Hepatic stellate cell (primary cell): ENCODE results near the gene RASAL1.

ENCODE experiments used
- DNase-seq: peaks from one replicate; pipeline ENCODE4 v3.0.0; 2011; ENCODE audit warnings: low spot score

RASAL1 gene

DNA sequence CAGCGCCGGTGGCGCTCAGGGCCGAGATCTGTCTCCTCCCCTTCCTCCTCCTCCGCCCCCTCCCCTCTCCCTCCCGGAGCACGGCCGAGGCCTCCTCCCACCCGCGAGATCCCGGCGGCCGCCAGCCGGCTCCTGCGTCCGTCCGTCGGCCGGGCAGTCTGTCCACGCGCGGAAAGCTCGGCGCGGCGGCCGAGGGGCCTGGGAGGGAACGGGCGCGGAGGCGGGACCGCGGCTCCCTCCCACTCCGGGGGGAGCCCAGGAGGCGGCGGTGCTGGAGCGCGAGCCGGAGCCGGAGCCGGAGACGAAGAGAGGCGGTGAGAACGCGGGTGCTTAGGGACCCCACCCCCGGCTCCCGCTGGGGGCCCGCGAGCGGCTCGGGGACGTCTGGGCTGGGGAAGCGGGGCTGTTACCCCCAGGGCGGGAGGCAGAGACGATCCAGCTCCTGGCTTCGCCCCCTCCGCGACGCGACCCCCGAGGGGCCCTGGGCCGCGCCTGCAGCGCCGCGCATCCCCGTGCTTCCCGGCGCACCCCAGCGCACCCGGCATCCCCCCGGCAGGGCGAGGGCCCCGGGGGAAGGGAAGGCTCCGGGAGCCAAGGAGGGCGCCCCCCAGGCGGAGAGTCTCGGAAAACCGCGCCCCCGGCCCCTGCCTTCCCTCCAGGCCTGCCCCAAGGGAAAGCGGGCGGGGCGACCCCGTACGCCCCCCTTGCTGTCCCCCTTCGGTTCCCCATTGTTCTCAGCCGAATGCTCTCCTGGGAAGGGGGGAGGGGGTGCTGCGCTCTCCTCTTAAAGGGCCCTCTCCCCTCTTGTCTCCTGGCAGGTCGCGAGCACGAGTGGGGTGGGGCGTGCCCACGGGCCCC lies 78.7 kb downstream of the RASAL1 start, which contains the start of gene DTX1:
TSS of gene DTX1 (plus strand) at position 100 of the 858 bp plus-strand sequence. CDS start 1,463 bp downstream, outside the sequence.
- no peak for DNase-seq

DNA sequence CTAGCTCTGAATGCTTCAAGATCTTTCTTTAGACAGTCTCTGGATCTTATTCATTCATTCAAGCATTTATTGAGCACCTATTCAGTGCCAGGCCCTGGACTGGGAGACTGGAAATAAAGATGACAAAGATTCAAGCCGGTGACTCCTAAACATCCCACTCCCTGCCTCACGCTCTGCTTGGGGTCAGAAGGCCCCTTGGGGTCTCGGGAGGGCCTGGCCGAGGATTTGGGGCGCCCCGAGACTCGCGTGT lies 79.3 kb downstream of the RASAL1 start:
- no peak for DNase-seq

DNA sequence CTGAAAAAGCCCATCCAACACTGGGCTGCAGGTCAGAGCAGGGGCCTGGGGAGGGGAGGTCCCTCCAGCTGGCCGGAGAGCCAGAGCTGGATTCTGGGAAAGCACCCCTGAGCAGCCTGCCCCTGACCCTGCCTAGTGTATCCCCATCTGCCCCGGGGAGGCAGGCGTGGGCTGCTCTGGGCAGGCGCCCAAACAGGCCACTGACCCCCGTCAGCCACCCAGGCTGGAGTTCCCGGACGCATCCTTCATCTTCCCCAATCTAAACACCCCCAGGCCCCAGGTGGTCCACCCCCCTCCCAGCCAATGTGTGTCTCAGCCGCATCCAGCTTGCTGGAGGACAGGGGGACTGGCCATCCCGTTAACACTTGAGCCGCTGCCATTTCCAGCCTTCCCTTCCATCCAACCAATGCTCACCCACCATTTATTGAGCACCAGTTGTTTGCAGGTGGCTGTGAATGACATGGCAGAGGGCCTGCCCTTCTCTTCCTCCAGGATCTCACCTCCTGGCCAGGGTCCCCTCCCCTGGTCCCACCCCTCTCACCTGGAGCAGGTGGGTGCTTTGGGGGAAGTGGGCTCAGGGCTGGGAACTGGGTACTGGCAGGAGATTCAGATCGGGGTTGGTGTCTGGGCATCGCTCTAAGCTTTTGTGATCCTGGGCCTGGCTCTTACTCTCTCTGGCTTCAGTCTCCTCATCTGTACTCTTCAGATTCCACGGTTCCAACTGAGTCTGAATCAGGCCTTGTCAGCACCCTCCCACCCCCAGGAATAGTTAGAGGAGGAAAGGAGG lies 79.8 kb downstream of the RASAL1 start:
- DNase-seq: no peak

DNA sequence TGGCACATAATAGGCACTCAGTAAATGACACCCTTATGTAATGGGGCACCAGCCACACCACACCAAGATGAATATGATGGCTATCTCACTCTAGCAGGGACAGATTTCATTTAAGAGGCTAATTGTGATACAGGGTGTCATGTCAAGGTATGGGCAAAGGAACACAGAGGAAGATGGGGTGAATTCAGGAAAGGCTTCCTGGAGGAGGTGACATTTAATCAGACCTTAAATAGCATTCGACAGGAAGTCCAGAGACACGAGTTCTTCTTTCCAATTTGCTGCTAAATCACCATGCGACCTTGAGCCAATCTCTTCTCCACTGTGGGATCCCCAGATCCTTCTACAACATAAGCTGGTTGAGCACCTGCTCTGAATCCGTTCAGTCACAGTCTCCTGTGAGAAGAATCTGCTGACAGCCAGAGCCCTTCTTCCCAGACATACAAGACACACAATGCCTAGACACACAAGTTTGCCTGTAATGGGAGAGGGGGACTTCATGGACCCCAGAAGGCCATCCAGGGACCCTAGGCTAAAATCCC lies 80.5 kb downstream of the RASAL1 start:
- no peak for DNase-seq

DNA sequence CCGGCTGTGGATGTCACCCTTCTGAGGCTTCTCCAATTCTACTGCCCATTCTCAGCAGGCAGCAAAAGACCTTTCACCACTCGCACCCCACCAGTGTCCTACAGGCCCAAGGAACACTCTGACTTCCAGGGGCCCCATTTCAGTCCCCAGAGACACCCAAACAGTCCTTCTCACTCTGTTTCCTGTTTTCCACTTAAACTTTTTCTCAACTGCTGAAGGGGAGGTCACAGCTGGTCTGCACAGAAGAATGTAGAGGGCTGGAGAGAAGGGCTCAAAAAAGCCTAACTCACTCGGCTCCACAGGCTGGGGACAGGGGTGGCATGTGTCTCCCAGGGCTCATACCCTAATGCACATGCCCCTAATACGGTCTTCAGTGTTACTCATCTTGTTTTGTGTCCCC lies 83.2 kb downstream of the RASAL1 start:
- DNase-seq: no peak

DNA sequence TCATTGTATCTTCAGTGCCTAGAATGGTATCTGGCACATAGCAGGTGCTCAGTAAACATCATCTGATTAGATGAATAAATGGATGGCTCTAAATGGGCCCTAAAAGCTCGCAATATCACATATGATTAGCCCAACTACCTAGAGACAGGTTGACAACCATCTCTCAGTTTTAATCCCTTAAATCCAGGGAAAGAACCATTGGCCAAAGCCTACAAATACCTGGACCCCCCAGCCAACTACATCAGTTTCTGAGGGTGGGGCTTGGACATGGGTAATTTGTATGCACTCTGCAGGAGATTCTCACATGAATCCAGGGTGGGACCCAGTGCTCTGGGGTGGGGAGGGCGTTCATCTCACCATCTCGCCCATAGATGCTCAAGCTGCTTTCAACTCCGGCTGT lies 83.8 kb downstream of the RASAL1 start:
- no peak for DNase-seq

- DNase-seq: no peak
Measured at GRCh38 chr12:113050795-113051194, 84.8 kb downstream of the RASAL1 start.

- DNase-seq: no peak
Measured at GRCh38 chr12:113049976-113050742, 85.4 kb downstream of the RASAL1 start.
